Skin of body (tissue), 2 donors: Measurements from ENCODE around the gene CACNG4. TPM values are rescaled to one million over a fixed set of nuclear protein-coding genes. Genes with fewer than 3 reads are reported as not detected.

Experiments used
- DNase-seq: peaks from one replicate; lab custom pipeline; 2025; lab: John Stamatoyannopoulos, UW
- total RNA-seq: library from RNA; depleted of rRNA; stranded (reverse); fragments of >200 nt; gene quantifications from one replicate; pipeline ENCODE4 v1.2.3, GENCODE V29; 2014

CACNG4 gene
- total RNA-seq, 1 donor from 2014 or later: 2.0 TPM

- DNase-seq: no peak
Measured at GRCh38 chr17:66944351-66945146, 20.0 kb upstream of the CACNG4 start.

- DNase-seq: no peak
Measured at GRCh38 chr17:66945147-66945835, 19.2 kb upstream of the CACNG4 start.

GRCh38 chr17:66946251-66946650 lies 18.3 kb upstream of the CACNG4 start:
- no peak for DNase-seq

GRCh38 chr17:66947311-66947710 lies 17.2 kb upstream of the CACNG4 start:
- no peak for DNase-seq

- DNase-seq: no peak
Measured at GRCh38 chr17:66948061-66948750, 16.3 kb upstream of the CACNG4 start.

- DNase-seq: no peak
Measured at GRCh38 chr17:66949501-66949900, 15.0 kb upstream of the CACNG4 start.

- no peak for DNase-seq
Measured at GRCh38 chr17:66950325-66950724, 14.2 kb upstream of the CACNG4 start.

GRCh38 chr17:66950886-66951604 lies 13.5 kb upstream of the CACNG4 start:
- DNase-seq: no peak

GRCh38 chr17:66951605-66951953 lies 12.9 kb upstream of the CACNG4 start:
- no peak for DNase-seq

- DNase-seq: no peak
Measured at GRCh38 chr17:66952031-66952524, 12.4 kb upstream of the CACNG4 start.

GRCh38 chr17:66952681-66953629 lies 11.6 kb upstream of the CACNG4 start:
- no peak for DNase-seq

GRCh38 chr17:66953630-66954020 lies 10.9 kb upstream of the CACNG4 start:
- no peak for DNase-seq

GRCh38 chr17:66954632-66955031 lies 9.9 kb upstream of the CACNG4 start:
- DNase-seq: no peak

- no peak for DNase-seq
Measured at GRCh38 chr17:66955821-66956220, 8.7 kb upstream of the CACNG4 start.

GRCh38 chr17:66956941-66957340 lies 7.6 kb upstream of the CACNG4 start:
- DNase-seq: no peak

GRCh38 chr17:66957343-66957742 lies 7.2 kb upstream of the CACNG4 start:
- no peak for DNase-seq

GRCh38 chr17:66957951-66958579 lies 6.4 kb upstream of the CACNG4 start:
- no peak for DNase-seq

GRCh38 chr17:66959641-66960375 lies 4.7 kb upstream of the CACNG4 start:
- DNase-seq: no peak

- no peak for DNase-seq
Measured at GRCh38 chr17:66960613-66961012, 3.9 kb upstream of the CACNG4 start.
